IMR-90 (cell line): ENCODE results near the gene CNDP1. TPM values are rescaled to one million over a fixed set of nuclear protein-coding genes. Genes with fewer than 3 reads are reported as not detected.

Experiments
- ATAC-seq: fragments of 200-7000 bp; cut with Tn5 transposase; 2 replicates; pipeline ENCODE4 v1.9.1; 2020; ENCODE audit warnings: low read depth, mild to moderate bottlenecking, moderate library complexity
- BruUV-seq: library from RNA; stranded (reverse); fragments of 400-500 nt; replicated peaks from 2 replicates; lab custom pipeline; 2021; lab: Mats Ljungman, UMichigan
- CTCF ChIA-PET: fragments of 300-600 bp; formaldehyde crosslinking; extraction: SDS; loops from one replicate; lab custom pipeline; 2021; ENCODE audit warnings: antibody characterized with exemption; lab: Yijun Ruan, JAX
- POLR2A ChIA-PET: fragments of 300-600 bp; sonication (Branson Sonifier 250); formaldehyde crosslinking; loops from one replicate; lab custom pipeline; 2022; ENCODE audit warnings: antibody characterized with exemption; ENCODE audit not compliant: unreplicated experiment; lab: Charles Lee
- DNase-seq: peaks from one replicate; pipeline ENCODE4 v3.0.0; 2013
- H2AFZ ChIP-seq: replicated peaks from 2 replicates; pipeline ENCODE3; 2013; ENCODE audit warnings: low read length, mild to moderate bottlenecking; ENCODE audit not compliant: poor library complexity
- H2AK5ac ChIP-seq: 2 replicates; pipeline ENCODE4 v1.6.1; 2013; ENCODE audit warnings: low read depth, low read length, inconsistent platforms
- H2AK9ac ChIP-seq: replicated peaks from 2 replicates; pipeline ENCODE3; 2013; ENCODE audit warnings: mild to moderate bottlenecking, low read depth, low read length, moderate library complexity; ENCODE audit not compliant: poor library complexity
- H2BK120ac ChIP-seq: 2 replicates; pipeline ENCODE4 v1.6.1; 2013; ENCODE audit warnings: low read depth, low read length, inconsistent platforms
- H2BK15ac ChIP-seq: 3 replicates; pipeline ENCODE4 v1.6.1; 2013; ENCODE audit warnings: low read depth, low read length, inconsistent platforms
- H2BK20ac ChIP-seq: 2 replicates; pipeline ENCODE4 v1.6.1; 2013; ENCODE audit warnings: low read depth, mild to moderate bottlenecking, inconsistent platforms, low read length, moderate library complexity
- H2BK5ac ChIP-seq: 2 replicates; pipeline ENCODE4 v1.6.1; 2013; ENCODE audit warnings: mild to moderate bottlenecking, low read depth, low read length, inconsistent platforms; ENCODE audit not compliant: poor library complexity, severe bottlenecking
- H3K14ac ChIP-seq: replicated peaks from 2 replicates; pipeline ENCODE4 v1.6.1; 2013; ENCODE audit warnings: low read depth, low read length, inconsistent platforms
- H3K18ac ChIP-seq: 2 replicates; pipeline ENCODE4 v1.6.1; 2013; ENCODE audit warnings: low read depth, low read length, control low read depth
- H3K23ac ChIP-seq: 2 replicates; pipeline ENCODE4 v1.6.1; 2013; ENCODE audit warnings: low read depth, low read length, inconsistent platforms
- H3K27ac ChIP-seq: 2 replicates; pipeline ENCODE4 v1.5.1; 2013; ENCODE audit warnings: mild to moderate bottlenecking, control low read depth, low read length; ENCODE audit not compliant: insufficient read depth
- H3K27me3 ChIP-seq: 2 replicates; pipeline ENCODE4 v1.6.1; 2013; ENCODE audit warnings: low read length; ENCODE audit not compliant: control insufficient read depth, insufficient read depth
- H3K36me3 ChIP-seq: 2 replicates; pipeline ENCODE4 v1.6.1; 2013; ENCODE audit warnings: low read length, mixed read lengths; ENCODE audit not compliant: control insufficient read depth, insufficient read depth
- H3K4ac ChIP-seq: 2 replicates; pipeline ENCODE4 v1.6.1; 2013; ENCODE audit warnings: low read depth, low read length, inconsistent platforms
- H3K4me1 ChIP-seq: 2 replicates; pipeline ENCODE4 v1.6.1; 2013; ENCODE audit warnings: low read length, mixed read lengths; ENCODE audit not compliant: control insufficient read depth, insufficient read depth
- H3K4me2 ChIP-seq: 2 replicates; pipeline ENCODE4 v1.6.1; 2013; ENCODE audit warnings: low read depth, mild to moderate bottlenecking, control low read depth, low read length, moderate library complexity
- H3K4me3 ChIP-seq: 2 replicates; pipeline ENCODE4 v1.5.1; 2013; ENCODE audit warnings: low read depth, mild to moderate bottlenecking, control low read depth, low read length, moderate library complexity; ENCODE audit not compliant: insufficient read depth
- H3K56ac ChIP-seq: 2 replicates; pipeline ENCODE4 v1.6.1; 2013; ENCODE audit warnings: low read length, inconsistent platforms; ENCODE audit not compliant: insufficient read depth; ENCODE audit errors: extremely low read depth
- H3K79me1 ChIP-seq, 2 experiments: 2 replicates each; pipeline ENCODE4 v1.6.1; 2013; ENCODE audit warnings: low read length in 2 of 2, inconsistent platforms in 1 of 2, low read depth in 1 of 2
- H3K9ac ChIP-seq: 2 replicates; pipeline ENCODE4 v1.6.1; 2013; ENCODE audit warnings: low read depth, low read length, control low read depth
- H3K9me1 ChIP-seq: 2 replicates; pipeline ENCODE4 v1.6.1; 2013; ENCODE audit warnings: low read length, inconsistent platforms; ENCODE audit not compliant: insufficient read depth
- H3K9me3 ChIP-seq: 2 replicates; pipeline ENCODE4 v1.6.1; 2013; ENCODE audit warnings: low read length; ENCODE audit not compliant: control insufficient read depth, insufficient read depth
- H4K20me1 ChIP-seq: 2 replicates; pipeline ENCODE4 v1.6.1; 2013; ENCODE audit warnings: low read length, inconsistent platforms; ENCODE audit not compliant: insufficient read depth
- H4K5ac ChIP-seq: 2 replicates; pipeline ENCODE4 v1.6.1; 2013; ENCODE audit warnings: mild to moderate bottlenecking, low read depth, low read length, control low read depth
- H4K8ac ChIP-seq, 2 experiments: 2 replicates each; pipeline ENCODE4 v1.6.1; 2013; ENCODE audit warnings: low read depth in 2 of 2, low read length in 2 of 2, control low read depth in 1 of 2, inconsistent platforms in 1 of 2
- H4K91ac ChIP-seq: 2 replicates; pipeline ENCODE4 v1.6.1; 2013; ENCODE audit warnings: low read depth, low read length, inconsistent platforms; ENCODE audit not compliant: insufficient read depth
- MAFK ChIP-seq: IDR thresholded peaks from 2 replicates; pipeline ENCODE4 v1.6.1; 2012; ENCODE audit warnings: low read depth, low read length, improper control_type of control experiment
- MXI1 ChIP-seq: IDR thresholded peaks from 2 replicates; pipeline ENCODE4 v1.6.1; 2012; ENCODE audit warnings: low read depth, mild to moderate bottlenecking, low read length, moderate library complexity, borderline replicate concordance
- WGBS, 2 experiments: methylation state at CpG; one replicate each; pipeline versions ENCODE4 v1.1.5 to v1.1.7; 2013; ENCODE audit warnings: missing lambda C conversion rate in 2 of 2; ENCODE audit not compliant: insufficient read length in 1 of 2; ENCODE audit errors: extremely low coverage in 2 of 2; 5-methylcytosine and 5-hydroxymethylcytosine counted together
- dilution Hi-C: fragments of 300-500 bp; cut with HindIII; formaldehyde crosslinking; loops from one replicate; pipeline ENCODE4 v1.14.3; 2018; ENCODE audit warnings: low sequenced_read_pairs; ENCODE audit not compliant: unreplicated experiment
- in situ Hi-C: fragments of 300-500 bp; cut with MboI; formaldehyde crosslinking; loops from 3 replicates; pipeline ENCODE4 v1.14.3; 2019; ENCODE audit warnings: low sequenced_read_pairs, inconsistent platforms, mixed read lengths
- intact Hi-C: fragments of 100-400 bp; cut with micrococcal nuclease; formaldehyde crosslinking; loops from 2 replicates; pipeline ENCODE4 v1.10.0; 2022
- polyA plus RNA-seq, 3 experiments: library from polyadenylated mRNA; depleted of rRNA; stranded (reverse); fragments of >200 nt; gene quantifications; 2 replicates each; pipeline ENCODE4 v1.2.3, GENCODE V29; 2012; ENCODE audit warnings: low replicate concordance in 1 of 3
- total RNA-seq: library from RNA; depleted of rRNA; stranded (reverse); fragments of >200 nt; gene quantifications from 2 replicates; pipeline ENCODE4 v1.2.3, GENCODE V29; 2012

CNDP1 gene
- total and polyA plus RNA-seq, 2 of the 4 experiments (the other 2 are of a cell fraction): not detected

DNA sequence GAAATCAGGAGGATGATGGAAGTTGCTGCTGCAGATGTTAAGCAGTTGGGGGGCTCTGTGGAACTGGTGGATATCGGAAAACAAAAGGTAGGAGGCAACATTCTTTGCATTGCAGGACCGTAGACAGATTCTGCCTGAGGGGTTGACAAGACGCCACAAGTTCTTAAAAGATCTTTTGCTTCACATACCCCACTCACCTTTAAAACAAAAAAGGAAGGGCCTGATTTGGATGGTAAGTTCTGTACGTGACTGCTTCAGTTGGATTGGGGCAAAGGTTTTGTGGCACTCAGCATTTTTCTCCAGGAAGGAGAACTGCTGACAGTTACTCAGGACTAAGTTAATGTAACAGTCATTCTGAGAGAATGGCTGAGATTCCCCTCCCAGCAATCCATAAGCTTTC, 32.9 kb upstream of the CNDP1 start:
- intact Hi-C loops: no loop called here

More for the DNA sequence above, 32.9 kb upstream of the CNDP1 start:
- H4K91ac ChIP-seq: no peak overlapping the region
- no peak overlapping the region for H3K9ac ChIP-seq
- DNase-seq (no peak), ATAC-seq (no peak)
- H2AK9ac ChIP-seq: peak overlapping the region; percentile 11
- dilution Hi-C loops: no loop called here
- no peak overlapping the region for H2BK15ac ChIP-seq
- in situ Hi-C loops: no loop called here
- no peak overlapping the region for H3K4ac ChIP-seq
- H4K20me1 ChIP-seq: no peaks in the 10 kb centered on the region
- H3K36me3 ChIP-seq: peaks cover 32% of the 10 kb centered on the region
- H2BK20ac ChIP-seq: no peak overlapping the region
- no peak overlapping the region for H4K5ac ChIP-seq
- no peak overlapping the region for H2BK5ac ChIP-seq
- H3K4me2 ChIP-seq: no peak overlapping the region
- POLR2A ChIA-PET: no interaction called here
- BruUV-seq: no TSS peak
- H2BK120ac ChIP-seq: no peak overlapping the region
- H3K27ac ChIP-seq: no peak overlapping the region
- CTCF ChIA-PET: no interaction called here
- no peaks in the 10 kb centered on the region for H3K27me3 ChIP-seq
- H3K9me1 ChIP-seq: peaks cover 4% of the 10 kb centered on the region; the same call in 1 of the 2 replicates
- no peak overlapping the region for H3K18ac ChIP-seq
- no peak overlapping the region for H4K8ac ChIP-seq
- no CpG with 5 or more reads among the region's 4 CpGs for WGBS, 2 experiments
- TF ChIP-seq MXI1 (no peak), MAFK (peak; percentile 72)
- H3K79me1 ChIP-seq: peaks cover 16 to 27% of the 10 kb centered on the region in 2 experiments
- H2AFZ ChIP-seq: no peak overlapping the region
- no peak overlapping the region for H2AK5ac ChIP-seq
- no peak overlapping the region for H3K56ac ChIP-seq
- no peak overlapping the region for H3K4me3 ChIP-seq
- no peaks in the 10 kb centered on the region for H3K9me3 ChIP-seq
- no peak overlapping the region for H3K23ac ChIP-seq
- H3K14ac ChIP-seq: no peak overlapping the region
- peaks cover 5% of the 10 kb centered on the region; the same call in 1 of the 2 replicates for H3K4me1 ChIP-seq
